ENCODE results near the gene KDM4B. TPM values are rescaled to one million over a fixed set of nuclear protein-coding genes. Genes with fewer than 3 reads are reported as not detected.

KDM4B gene
- total RNA-seq, 2 experiments from 2014 or later, result 44.9 to 47.0 TPM

DNA sequence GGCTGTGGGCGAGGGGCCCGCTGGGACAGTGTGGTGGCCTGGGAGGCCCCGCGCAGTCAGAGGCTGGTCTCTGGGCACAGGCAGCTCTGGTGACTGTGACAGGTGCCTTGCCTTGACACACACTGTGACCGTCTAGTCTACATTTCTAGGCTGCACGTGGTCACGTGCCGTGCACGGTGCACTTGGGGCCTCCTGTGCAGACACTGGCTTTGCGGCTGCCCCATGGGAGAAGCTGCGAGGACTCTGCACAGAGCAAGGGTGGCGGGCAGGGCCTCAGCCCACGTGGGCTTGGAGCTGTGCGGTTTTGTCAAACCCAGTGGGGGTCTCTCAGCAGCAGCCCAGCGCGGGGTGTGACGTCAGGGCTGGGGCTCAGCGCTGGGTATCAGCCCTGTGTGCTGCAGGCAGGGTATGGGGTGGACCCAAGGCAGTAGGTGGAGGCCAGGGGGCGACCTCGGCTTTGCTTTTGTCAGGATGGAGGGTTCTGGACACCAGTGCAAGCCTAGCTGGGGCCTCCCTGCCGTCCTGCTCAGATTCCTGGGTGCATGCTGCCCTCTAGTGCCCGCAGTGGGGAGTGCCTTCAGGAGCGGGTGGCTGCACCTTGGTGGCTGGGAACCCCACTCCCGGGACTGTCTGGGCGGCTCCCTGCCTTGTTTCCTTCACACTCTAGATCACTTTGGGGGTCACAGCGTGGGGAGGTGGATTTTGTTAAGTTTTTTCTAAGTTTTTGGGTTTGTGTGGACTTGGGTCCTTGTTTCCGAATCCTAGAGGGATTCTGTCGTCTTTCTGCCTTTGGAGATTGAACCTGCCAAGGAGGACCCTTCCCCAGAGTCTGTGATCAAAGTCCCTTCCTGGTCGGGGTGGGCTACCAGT, 62.6 kb downstream of the KDM4B start:
- POLR2A ChIA-PET, result interaction anchor here (0.8 to 1.4 kb wide), 2 partner anchors 60 to 158 kb away, joined by 4 read pairs; no protein-coding TSS in a partner anchor

DNA sequence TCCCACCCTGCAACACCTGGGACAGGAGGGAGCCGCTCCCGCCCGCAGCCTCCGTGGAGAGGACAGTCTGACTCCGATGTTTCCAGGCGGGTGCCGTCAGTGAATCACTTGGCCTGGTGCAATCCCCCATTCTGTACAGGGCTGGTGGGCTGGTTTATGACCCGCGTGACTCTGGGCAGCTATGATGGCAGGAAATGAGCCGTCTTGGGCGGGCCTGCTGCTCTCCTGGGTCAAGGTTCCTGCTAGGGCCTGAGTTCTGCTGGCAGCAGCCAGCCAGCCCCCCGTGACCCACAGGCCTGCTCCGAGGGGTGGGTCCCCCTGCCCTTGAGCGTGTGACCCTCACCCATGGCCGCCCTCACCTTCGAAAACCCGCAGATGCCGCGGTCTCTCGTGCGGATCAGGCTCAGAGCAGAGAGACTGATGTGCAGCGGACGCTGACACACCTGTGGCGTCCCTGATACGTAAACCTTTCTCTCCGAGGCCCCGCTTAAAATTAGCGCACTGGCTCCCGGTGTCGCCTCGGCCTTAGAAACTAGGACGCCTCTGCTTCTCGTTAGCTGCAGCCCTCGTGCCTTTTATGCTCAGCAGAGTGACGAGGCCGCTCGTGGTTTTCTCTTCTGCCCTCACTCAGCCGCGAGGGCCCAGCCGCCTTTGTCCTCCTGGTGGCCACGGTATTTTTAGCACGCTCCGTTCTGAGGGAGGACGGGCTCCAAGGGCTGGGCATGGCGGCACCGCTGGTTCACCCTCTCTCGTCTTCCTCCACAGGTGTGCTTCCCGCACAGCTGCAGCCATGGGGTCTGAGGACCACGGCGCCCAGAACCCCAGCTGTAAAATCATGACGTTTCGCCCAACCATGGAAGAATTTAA, 63.4 kb downstream of the KDM4B start:
- ChIA-PET CTCF (interaction anchor here (1.0 to 3.1 kb wide), 12 partner anchors 30 to 222 kb away, joined by 3 to 30 read pairs (median 6); partner anchors contain the start of gene KDM4B), POLR2A (interaction anchor here (1.4 kb wide), 1 partner anchor 159 kb away, joined by 4 read pairs; no protein-coding TSS in a partner anchor)
- Mint-ChIP-seq H3K9me3 (ENCODE audit: insufficient read depth) (no peaks in the 10 kb centered on the region), H3K4me3 (no peak overlapping the region), H3K36me3 (ENCODE audit: low read depth) (peaks cover 2% of the 10 kb centered on the region), H3K4me1 (ENCODE audit: low read depth) (peaks cover 4% of the 10 kb centered on the region), H3K27me3 (ENCODE audit: low read depth) (no peaks in the 10 kb centered on the region), H3K27ac (no peak overlapping the region)
- no peak for DNase-seq
- no peak for ATAC-seq

More for the DNA sequence above, 62.6 kb downstream of the KDM4B start:
- CTCF ChIA-PET, result interaction anchor here (0.6 to 3.1 kb wide), 17 partner anchors 10 to 222 kb away, joined by 3 to 30 read pairs (median 4); partner anchors contain the start of gene KDM4B
- peak; percentile 85 for DNase-seq
- ATAC-seq, result peak; percentile 88
- no peak overlapping the region for H3K4me3 Mint-ChIP-seq
- H3K4me1 Mint-ChIP-seq (ENCODE audit: low read depth), result peaks cover 4% of the 10 kb centered on the region
- H3K9me3 Mint-ChIP-seq (ENCODE audit: insufficient read depth), result no peaks in the 10 kb centered on the region
- H3K27ac Mint-ChIP-seq, result no peak overlapping the region
- peaks cover 2% of the 10 kb centered on the region for H3K36me3 Mint-ChIP-seq (ENCODE audit: low read depth)
- no peaks in the 10 kb centered on the region for H3K27me3 Mint-ChIP-seq (ENCODE audit: low read depth)

DNA sequence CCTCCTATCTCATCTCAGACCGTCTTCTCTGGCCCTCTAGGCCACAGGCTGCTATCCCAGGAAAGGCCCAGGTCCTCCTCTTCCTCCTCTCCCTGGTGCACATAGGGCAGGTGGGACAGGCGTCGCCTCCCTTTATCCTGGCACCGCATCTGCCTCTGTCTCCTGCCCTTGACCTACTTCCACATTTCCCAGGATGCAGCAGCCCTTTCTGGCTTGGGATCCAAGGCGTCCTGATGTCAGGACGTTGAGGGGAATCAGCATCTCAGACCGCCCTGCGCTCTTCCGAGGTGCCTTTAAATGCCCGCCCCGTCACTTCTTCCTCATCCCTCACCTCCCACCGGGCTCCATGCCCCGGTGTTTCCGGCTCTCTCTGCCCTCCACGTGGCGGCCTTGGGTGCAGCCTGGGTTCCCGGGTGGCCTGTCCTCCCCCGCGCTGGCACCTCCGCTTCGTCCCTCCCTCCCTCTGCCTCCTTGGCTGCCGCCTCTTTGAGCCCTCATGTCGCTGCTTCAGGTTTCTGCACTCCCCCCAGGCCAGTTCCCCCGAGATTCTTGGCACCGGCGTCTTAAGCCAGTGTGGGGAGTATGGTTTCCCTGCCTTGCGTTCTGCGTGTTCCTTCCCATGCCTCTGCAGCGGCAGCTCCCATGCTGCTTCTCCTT, 66.3 kb downstream of the KDM4B start:
- H3K27ac Mint-ChIP-seq, result no peak overlapping the region
- no peaks in the 10 kb centered on the region for H3K9me3 Mint-ChIP-seq (ENCODE audit: insufficient read depth)
- DNase-seq (no peak), ATAC-seq (no peak)
- peaks cover 2% of the 10 kb centered on the region for H3K36me3 Mint-ChIP-seq (ENCODE audit: low read depth)
- H3K27me3 Mint-ChIP-seq (ENCODE audit: low read depth), result no peaks in the 10 kb centered on the region
- no peak overlapping the region for H3K4me3 Mint-ChIP-seq
- POLR2A ChIA-PET, result no interaction called here
- CTCF ChIA-PET, result no interaction called here
- peaks cover 2% of the 10 kb centered on the region for H3K4me1 Mint-ChIP-seq (ENCODE audit: low read depth)

DNA sequence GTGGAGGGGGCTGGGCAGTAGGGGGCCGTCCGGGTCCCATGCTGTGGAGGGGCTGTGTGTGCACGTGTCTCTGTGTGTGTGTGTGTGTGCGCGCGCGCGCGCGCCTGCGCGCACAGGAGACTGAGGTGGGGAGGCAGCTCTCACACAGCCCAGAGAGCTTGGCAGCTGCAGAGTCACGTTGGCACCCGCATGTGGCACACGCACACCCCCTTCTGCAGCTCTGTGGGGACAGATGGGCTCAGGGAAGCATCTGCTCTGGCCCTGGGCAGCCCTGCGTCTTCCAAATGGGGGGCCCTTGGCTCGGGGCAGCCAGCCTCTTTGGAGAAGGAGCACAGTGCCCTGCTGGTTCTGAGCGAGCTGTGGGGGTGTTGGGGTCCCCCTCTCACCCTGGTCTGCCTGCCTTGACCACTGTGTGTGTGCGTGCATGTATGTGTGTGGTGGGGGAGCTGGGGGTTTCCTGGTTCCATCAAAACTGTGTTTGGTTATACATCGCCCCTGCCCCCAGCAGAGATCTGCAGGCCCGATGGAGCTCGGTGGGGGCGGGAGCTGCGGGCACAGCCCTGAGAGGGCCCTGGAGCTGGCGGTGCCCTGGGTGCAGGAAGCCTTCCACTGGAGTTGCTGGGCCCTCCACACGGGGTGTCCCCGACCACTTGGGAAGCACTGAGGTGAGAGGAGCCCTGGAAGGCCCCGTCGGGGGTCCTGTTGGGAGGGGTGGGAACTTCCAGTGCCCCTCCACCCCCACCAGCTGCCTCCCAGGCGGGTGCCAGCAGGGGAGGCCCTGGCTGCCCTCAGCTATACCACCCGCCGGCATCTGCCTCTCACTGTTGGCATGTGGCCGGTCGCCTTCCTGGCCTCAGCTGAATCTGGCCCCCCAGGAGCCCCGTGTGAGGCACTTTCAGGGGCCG, 67.1 kb downstream of the KDM4B start:
- POLR2A ChIA-PET, result no interaction called here
- no peak for ATAC-seq
- CTCF ChIA-PET, result no interaction called here
- H3K36me3 Mint-ChIP-seq (ENCODE audit: low read depth), result peaks cover 2% of the 10 kb centered on the region
- H3K27ac Mint-ChIP-seq, result no peak overlapping the region
- no peaks in the 10 kb centered on the region for H3K27me3 Mint-ChIP-seq (ENCODE audit: low read depth)
- H3K4me3 Mint-ChIP-seq, result no peak overlapping the region
- H3K9me3 Mint-ChIP-seq (ENCODE audit: insufficient read depth), result no peaks in the 10 kb centered on the region
- H3K4me1 Mint-ChIP-seq (ENCODE audit: low read depth), result peaks cover 2% of the 10 kb centered on the region
- DNase-seq, result no peak

DNA sequence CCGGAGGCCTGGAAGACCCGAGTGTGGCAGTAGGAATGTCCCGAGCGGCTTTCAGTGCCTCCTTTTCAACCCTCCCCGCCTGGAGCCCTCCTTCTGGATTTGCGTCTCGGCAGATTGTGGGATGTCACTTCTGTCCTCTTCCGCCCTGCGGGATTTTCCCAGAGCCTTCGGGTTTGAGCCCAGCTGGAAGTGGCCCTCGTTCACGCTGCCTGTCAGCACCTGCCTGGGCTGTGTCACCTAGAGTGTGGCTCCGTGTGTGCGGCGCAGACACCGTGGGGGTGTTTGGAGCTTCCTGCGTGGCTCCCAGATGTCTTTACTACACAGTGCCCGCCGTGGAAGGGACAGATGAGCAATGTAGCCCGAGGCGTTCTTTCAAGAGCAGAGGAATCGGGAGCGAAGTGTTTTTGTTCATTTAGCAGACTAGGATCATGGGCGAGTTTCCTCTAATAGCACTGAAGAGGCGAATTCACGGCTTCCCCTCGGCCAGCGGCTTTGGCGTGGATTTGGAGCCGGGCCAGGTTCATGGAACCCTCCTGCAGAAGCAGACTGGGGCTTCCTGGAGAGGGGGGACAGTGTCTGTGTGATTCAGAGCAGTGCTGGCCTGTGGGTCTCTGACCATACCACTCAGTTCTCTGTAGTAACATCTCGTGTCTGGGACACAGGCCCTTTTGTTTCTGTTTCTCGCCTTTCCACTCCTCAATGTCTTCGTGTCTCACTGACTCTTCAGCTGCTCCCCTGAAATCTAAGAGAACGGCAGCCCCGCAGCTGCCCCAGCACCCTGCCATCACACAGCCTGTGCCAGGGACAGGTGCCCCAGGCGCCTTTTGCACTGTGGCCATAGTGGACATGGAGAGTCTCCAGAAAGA, 68.0 kb downstream of the KDM4B start:
- peaks cover 2% of the 10 kb centered on the region for H3K4me1 Mint-ChIP-seq (ENCODE audit: low read depth)
- no peaks in the 10 kb centered on the region for H3K9me3 Mint-ChIP-seq (ENCODE audit: insufficient read depth)
- H3K27me3 Mint-ChIP-seq (ENCODE audit: low read depth), result no peaks in the 10 kb centered on the region
- CTCF ChIA-PET, result no interaction called here
- no peak overlapping the region for H3K4me3 Mint-ChIP-seq
- H3K36me3 Mint-ChIP-seq (ENCODE audit: low read depth), result peaks cover 2% of the 10 kb centered on the region
- DNase-seq, result no peak
- H3K27ac Mint-ChIP-seq, result no peak overlapping the region
- no peak for ATAC-seq
- POLR2A ChIA-PET, result no interaction called here

DNA sequence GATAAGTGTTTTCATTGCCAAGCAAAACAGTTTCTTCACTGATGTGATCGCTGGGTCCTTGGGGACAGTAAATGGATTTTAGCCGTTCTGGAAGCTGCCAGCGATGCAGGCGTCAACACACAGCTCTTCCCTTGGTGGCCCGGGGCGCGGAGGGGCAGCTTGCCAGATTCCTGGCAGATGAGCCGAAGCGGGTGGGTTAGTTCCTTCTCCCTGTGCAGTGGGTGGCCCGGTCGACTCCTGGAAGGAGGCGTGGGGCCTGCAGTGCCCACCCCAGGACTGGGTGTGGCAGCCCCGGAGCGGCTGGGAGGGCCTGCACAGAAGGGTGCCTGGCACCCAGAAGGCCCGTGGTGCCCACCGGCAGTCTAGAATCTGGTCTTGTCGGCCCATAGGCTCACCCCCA, 69.0 kb downstream of the KDM4B start:
- no peak overlapping the region for H3K4me3 Mint-ChIP-seq
- no peaks in the 10 kb centered on the region for H3K27me3 Mint-ChIP-seq (ENCODE audit: low read depth)
- ATAC-seq (no peak), DNase-seq (no peak)
- no peaks in the 10 kb centered on the region for H3K9me3 Mint-ChIP-seq (ENCODE audit: insufficient read depth)
- H3K4me1 Mint-ChIP-seq (ENCODE audit: low read depth), result peaks cover 2% of the 10 kb centered on the region
- POLR2A ChIA-PET, result no interaction called here
- peaks cover 7% of the 10 kb centered on the region for H3K36me3 Mint-ChIP-seq (ENCODE audit: low read depth)
- CTCF ChIA-PET, result interaction anchor here (1.1 to 1.7 kb wide), 2 partner anchors 9 to 36 kb away, joined by 3 to 7 read pairs; no protein-coding TSS in a partner anchor
- H3K27ac Mint-ChIP-seq, result no peak overlapping the region

DNA sequence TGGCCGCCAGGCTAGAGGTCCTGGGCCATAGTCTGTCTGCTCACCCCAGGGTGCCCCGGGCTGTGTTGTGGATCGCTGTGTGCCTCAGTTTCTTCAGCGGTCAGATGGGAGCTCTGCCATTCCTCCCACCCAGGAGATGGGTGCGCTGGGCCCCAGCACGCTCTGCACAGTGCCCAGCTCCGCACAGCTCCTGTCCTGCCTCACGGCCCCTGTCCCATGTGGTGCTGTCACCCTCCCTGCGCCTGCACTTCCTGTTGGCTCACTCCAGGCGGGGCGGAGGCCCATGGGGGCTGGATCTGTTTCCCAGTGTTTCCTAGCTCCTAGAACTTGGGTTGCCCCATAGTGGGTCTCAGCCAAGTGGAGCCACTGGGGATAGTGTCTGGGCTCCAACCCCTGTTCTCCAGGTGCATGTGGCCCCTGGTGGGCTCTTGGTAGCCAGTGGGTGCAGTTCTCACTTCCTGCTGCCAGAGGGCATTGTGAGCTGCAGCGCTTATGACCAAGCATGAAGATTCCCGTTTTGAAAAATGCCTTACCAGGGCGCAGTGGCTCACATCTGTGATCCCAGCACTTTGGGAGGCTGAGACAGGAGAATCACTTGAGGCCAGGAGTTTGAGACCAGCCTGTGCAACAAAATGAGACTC, 69.8 kb downstream of the KDM4B start:
- H3K27me3 Mint-ChIP-seq (ENCODE audit: low read depth), result no peaks in the 10 kb centered on the region
- ATAC-seq, result no peak
- no peak overlapping the region for H3K27ac Mint-ChIP-seq
- no peak for DNase-seq
- H3K4me3 Mint-ChIP-seq, result no peak overlapping the region
- H3K4me1 Mint-ChIP-seq (ENCODE audit: low read depth), result peaks cover 2% of the 10 kb centered on the region
- no peaks in the 10 kb centered on the region for H3K9me3 Mint-ChIP-seq (ENCODE audit: insufficient read depth)
- ChIA-PET POLR2A (no interaction called here), CTCF (interaction anchor here (1.1 to 1.7 kb wide), 4 partner anchors 10 to 37 kb away, joined by 3 to 7 read pairs (median 3); no protein-coding TSS in a partner anchor)
- H3K36me3 Mint-ChIP-seq (ENCODE audit: low read depth), result peaks cover 5% of the 10 kb centered on the region

DNA sequence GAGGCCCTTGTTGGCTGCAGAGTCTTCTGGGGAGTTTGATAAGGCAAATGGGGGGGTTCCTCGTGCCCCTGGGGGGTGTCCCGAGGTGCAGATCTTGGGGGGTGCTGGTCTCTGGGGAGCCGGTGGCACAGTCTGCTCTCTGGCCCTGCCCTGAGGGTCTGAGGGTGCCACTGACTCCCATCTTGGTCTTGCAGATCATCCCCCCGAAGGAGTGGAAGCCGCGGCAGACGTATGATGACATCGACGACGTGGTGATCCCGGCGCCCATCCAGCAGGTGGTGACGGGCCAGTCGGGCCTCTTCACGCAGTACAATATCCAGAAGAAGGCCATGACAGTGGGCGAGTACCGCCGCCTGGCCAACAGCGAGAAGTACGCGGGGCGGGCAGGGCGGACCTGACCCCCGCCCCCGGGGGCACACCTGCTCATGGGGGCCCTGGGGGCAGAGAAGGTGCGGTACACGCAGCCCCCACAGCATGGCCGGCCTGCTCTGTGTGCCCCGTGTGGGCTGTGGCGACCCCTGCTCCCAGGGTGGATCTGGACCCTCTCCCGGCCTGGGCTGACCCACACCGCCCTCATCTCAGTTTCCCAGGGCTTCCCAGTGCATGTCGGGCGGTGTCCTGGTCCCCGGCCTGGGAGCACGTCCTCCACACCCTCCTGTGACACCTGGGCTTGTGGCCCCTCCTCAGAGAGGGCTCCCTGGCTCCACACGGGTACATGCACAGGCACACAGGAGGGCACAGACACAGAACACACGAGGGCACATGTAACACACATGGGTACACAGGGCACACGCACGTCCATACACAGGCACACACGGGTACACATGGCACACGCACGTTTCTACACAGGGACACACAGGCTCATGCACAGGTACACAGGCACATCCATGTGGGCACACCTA, 71.0 kb downstream of the KDM4B start:
- DNase-seq, result no peak
- peaks cover 2% of the 10 kb centered on the region for H3K4me1 Mint-ChIP-seq (ENCODE audit: low read depth)
- no peak for ATAC-seq
- no peaks in the 10 kb centered on the region for H3K27me3 Mint-ChIP-seq (ENCODE audit: low read depth)
- POLR2A ChIA-PET, result no interaction called here
- peaks cover 5% of the 10 kb centered on the region for H3K36me3 Mint-ChIP-seq (ENCODE audit: low read depth)
- no peak overlapping the region for H3K27ac Mint-ChIP-seq
- no peaks in the 10 kb centered on the region for H3K9me3 Mint-ChIP-seq (ENCODE audit: insufficient read depth)
- no peak overlapping the region for H3K4me3 Mint-ChIP-seq
- CTCF ChIA-PET, result interaction anchor here (1.3 to 1.5 kb wide), 2 partner anchors 14 to 29 kb away, joined by 3 read pairs; no protein-coding TSS in a partner anchor

DNA sequence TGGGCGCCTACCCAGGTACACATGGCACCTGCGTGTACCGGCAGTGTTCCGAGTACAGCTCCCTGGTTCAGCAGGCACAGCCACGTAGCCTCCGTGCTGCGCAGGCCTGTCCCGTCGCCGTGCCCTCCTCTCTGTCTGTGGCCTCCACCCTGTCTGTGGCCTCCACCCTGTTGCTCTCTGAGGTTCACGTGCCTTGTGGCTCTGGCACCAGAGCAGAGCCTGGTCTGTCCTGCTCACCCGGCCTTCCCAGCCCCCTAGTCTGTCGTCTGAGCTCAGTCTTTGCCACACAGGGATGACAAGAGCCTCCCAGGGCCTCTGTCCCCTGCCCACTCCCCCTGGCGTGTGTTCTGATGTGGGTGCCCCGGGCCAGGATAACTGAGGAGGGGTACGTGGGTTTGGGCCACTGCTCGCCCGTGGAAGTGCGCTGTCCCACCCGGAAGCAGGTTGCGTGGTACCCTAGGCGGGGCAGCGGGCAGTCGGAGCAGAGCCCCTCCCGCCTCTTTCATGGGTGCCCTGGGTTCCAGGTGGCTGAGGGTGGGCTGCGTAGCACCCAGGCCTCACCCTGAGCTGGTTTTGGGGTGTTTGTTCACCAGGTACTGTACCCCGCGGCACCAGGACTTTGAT, 71.7 kb downstream of the KDM4B start:
- Mint-ChIP-seq H3K4me1 (ENCODE audit: low read depth) (peaks cover 2% of the 10 kb centered on the region), H3K27ac (no peak overlapping the region), H3K27me3 (ENCODE audit: low read depth) (no peaks in the 10 kb centered on the region), H3K9me3 (ENCODE audit: insufficient read depth) (no peaks in the 10 kb centered on the region), H3K36me3 (ENCODE audit: low read depth) (peaks cover 5% of the 10 kb centered on the region), H3K4me3 (no peak overlapping the region)
- ChIA-PET POLR2A (no interaction called here), CTCF (no interaction called here)
- ATAC-seq (no peak), DNase-seq (no peak)
